ENCODE results near the gene PABPC1L.

PABPC1L gene

GRCh38 chr20:44942264-44942973 lies 32.6 kb downstream of the PABPC1L start:
- H3K4me3 ChIP-seq (ENCODE audit: low read depth, low read length) = no peak overlapping the region
- TF ChIP-seq MYC (IDR thresholded peaks at IDR 0.05; ENCODE audit: low read depth, low read length) (no peak), MAX (IDR thresholded peaks at IDR 0.05; ENCODE audit: low read depth, low read length) (no peak)
- no peak for DNase-seq (ENCODE audit: low read depth)

GRCh38 chr20:44943828-44944227 lies 34.0 kb downstream of the PABPC1L start:
- no peak overlapping the region for H3K4me3 ChIP-seq (ENCODE audit: low read depth, low read length)
- DNase-seq (ENCODE audit: low read depth) = no peak
- TF ChIP-seq POLR2A (IDR thresholded peaks at IDR 0.05; ENCODE audit: extremely low read depth, insufficient read length) (no peak), CTCF (IDR thresholded peaks at IDR 0.05; ENCODE audit: low read depth, low read length) (no peak), MYC (IDR thresholded peaks at IDR 0.05; ENCODE audit: low read depth, low read length) (no peak), MAX (IDR thresholded peaks at IDR 0.05; ENCODE audit: low read depth, low read length) (no peak)

- no peak for DNase-seq (ENCODE audit: low read depth)
- H3K4me3 ChIP-seq (ENCODE audit: low read depth, low read length) = no peak overlapping the region
- TF ChIP-seq POLR2A (IDR thresholded peaks at IDR 0.05; ENCODE audit: extremely low read depth, insufficient read length) = no peak
- TF ChIP-seq MAX (IDR thresholded peaks at IDR 0.05; ENCODE audit: low read depth, low read length) = no peak
- TF ChIP-seq MYC (IDR thresholded peaks at IDR 0.05; ENCODE audit: low read depth, low read length) = no peak
- TF ChIP-seq CTCF (IDR thresholded peaks at IDR 0.05; ENCODE audit: low read depth, low read length) = no peak
These were observed 35.4 kb downstream of the PABPC1L start for GRCh38 chr20:44945261-44945660.

- no peak overlapping the region for H3K4me3 ChIP-seq (ENCODE audit: low read depth, low read length)
- TF ChIP-seq MYC (IDR thresholded peaks at IDR 0.05; ENCODE audit: low read depth, low read length) (no peak), CTCF (IDR thresholded peaks at IDR 0.05; ENCODE audit: low read depth, low read length) (no peak), MAX (IDR thresholded peaks at IDR 0.05; ENCODE audit: low read depth, low read length) (no peak), POLR2A (IDR thresholded peaks at IDR 0.05; ENCODE audit: extremely low read depth, insufficient read length) (no peak)
- DNase-seq (ENCODE audit: low read depth) = no peak
These were observed 36.5 kb downstream of the PABPC1L start for GRCh38 chr20:44946271-44946852.

GRCh38 chr20:44948107-44948506 lies 38.2 kb downstream of the PABPC1L start:
- no peak overlapping the region for H3K4me3 ChIP-seq (ENCODE audit: low read depth, low read length)
- no peak for DNase-seq (ENCODE audit: low read depth)
- TF ChIP-seq CTCF (IDR thresholded peaks at IDR 0.05; ENCODE audit: low read depth, low read length) = no peak
- no peak for TF ChIP-seq POLR2A (IDR thresholded peaks at IDR 0.05; ENCODE audit: extremely low read depth, insufficient read length)
- no peak for TF ChIP-seq MYC (IDR thresholded peaks at IDR 0.05; ENCODE audit: low read depth, low read length)
- TF ChIP-seq MAX (IDR thresholded peaks at IDR 0.05; ENCODE audit: low read depth, low read length) = no peak

- DNase-seq (ENCODE audit: low read depth) = no peak
- TF ChIP-seq POLR2A (IDR thresholded peaks at IDR 0.05; ENCODE audit: extremely low read depth, insufficient read length) = no peak
- TF ChIP-seq MAX (IDR thresholded peaks at IDR 0.05; ENCODE audit: low read depth, low read length) = no peak
- no peak for TF ChIP-seq MYC (IDR thresholded peaks at IDR 0.05; ENCODE audit: low read depth, low read length)
- TF ChIP-seq CTCF (IDR thresholded peaks at IDR 0.05; ENCODE audit: low read depth, low read length) = no peak
- no peak overlapping the region for H3K4me3 ChIP-seq (ENCODE audit: low read depth, low read length)
These were observed 38.7 kb downstream of the PABPC1L start for GRCh38 chr20:44948513-44948912.

Data from NB4 (cell line).